Epithelial cell of esophagus (primary cell): Measurements from ENCODE around the gene ASB16.

ENCODE experiments used
- DNase-seq: peaks from one replicate; pipeline ENCODE4 v3.0.0; 2010; ENCODE audit warnings: low read depth
- H3K4me3 ChIP-seq: 2 replicates; pipeline ENCODE4 v1.5.1; 2011; ENCODE audit warnings: mild to moderate bottlenecking, low read length, control low read depth
- CTCF ChIP-seq: IDR thresholded peaks from 2 replicates; pipeline ENCODE4 v1.5.1; 2011; ENCODE audit warnings: low read depth, mild to moderate bottlenecking, low read length, control low read depth, inconsistent platforms; ENCODE audit not compliant: insufficient read depth; ENCODE audit errors: missing control alignments

Gene ASB16

GRCh38 chr17:44206825-44207155 lies 36.3 kb downstream of the ASB16 start:
- H3K4me3 ChIP-seq, result no peak overlapping the region
- no peak for DNase-seq
- no peak for TF ChIP-seq CTCF

- DNase-seq, result no peak
- H3K4me3 ChIP-seq, result no peak overlapping the region
- no peak for TF ChIP-seq CTCF
These were observed 36.8 kb downstream of the ASB16 start for GRCh38 chr17:44207319-44207718.

GRCh38 chr17:44207743-44208142 lies 37.2 kb downstream of the ASB16 start:
- TF ChIP-seq CTCF, result no peak
- DNase-seq, result no peak
- no peak overlapping the region for H3K4me3 ChIP-seq

GRCh38 chr17:44209786-44210341 lies 39.4 kb downstream of the ASB16 start:
- TF ChIP-seq CTCF, result no peak
- peak; percentile 73 for DNase-seq
- no peak overlapping the region for H3K4me3 ChIP-seq

GRCh38 chr17:44210342-44211192 lies 40.1 kb downstream of the ASB16 start:
- peak; percentile 77 for DNase-seq
- peak; percentile 63 for TF ChIP-seq CTCF
- no peak overlapping the region for H3K4me3 ChIP-seq

- TF ChIP-seq CTCF, result no peak
- no peak overlapping the region for H3K4me3 ChIP-seq
- no peak for DNase-seq
These were observed 41.1 kb downstream of the ASB16 start for GRCh38 chr17:44211281-44212265.
